GM19240 (cell line): ENCODE measurements around the gene PDLIM1.
"Not testable (repeated sequence)": the region's sequence is repeated elsewhere in the genome, so short reads cannot be mapped to it uniquely, and the experiment has no call there.

Source experiments
- DNase-seq: peaks from one replicate; pipeline ENCODE4 v3.0.0; 2011; ENCODE audit warnings: low spot score; ENCODE audit not compliant: insufficient read length

Gene PDLIM1

GRCh38 chr10:95211606-95212279, 79.1 kb downstream of the PDLIM1 start:
- DNase-seq, result no peak

GRCh38 chr10:95209509-95210127, 81.2 kb downstream of the PDLIM1 start:
- no peak for DNase-seq

- DNase-seq, result no peak
Observed at GRCh38 chr10:95208702-95209391, 82.0 kb downstream of the PDLIM1 start.

GRCh38 chr10:95202865-95203264, 87.9 kb downstream of the PDLIM1 start:
- not testable (repeated sequence) for DNase-seq

- DNase-seq, result no peak
Observed at GRCh38 chr10:95201736-95202135, 89.1 kb downstream of the PDLIM1 start.

- DNase-seq, result no peak
Observed at GRCh38 chr10:95196046-95196445, 94.8 kb downstream of the PDLIM1 start.

GRCh38 chr10:95193944-95194343, 96.9 kb downstream of the PDLIM1 start, which contains the start of gene ACSM6:
Gene ACSM6, plus strand, starts transcription at chr10:95194238. Its CDS starts 248 bp downstream, at chr10:95194486.
- no peak for DNase-seq

GRCh38 chr10:95188593-95188992, 102.2 kb downstream of the PDLIM1 start:
- DNase-seq, result no peak

- no peak for DNase-seq
Observed at GRCh38 chr10:95187617-95188016, 103.2 kb downstream of the PDLIM1 start.
